HG02938 (cell line): Measurements from ENCODE around the gene TNS3.
A peak's percentile ranks its signal among the peaks of the same experiment; 100 is the strongest.

Source experiments
- ATAC-seq: cut with Tn5 transposase; IDR thresholded peaks from one replicate; pipeline ENCODE4 v1.9.1; 2021; ENCODE audit warnings: mild to moderate bottlenecking, moderate library complexity; ENCODE audit not compliant: unreplicated experiment

The TNS3 gene

DNA sequence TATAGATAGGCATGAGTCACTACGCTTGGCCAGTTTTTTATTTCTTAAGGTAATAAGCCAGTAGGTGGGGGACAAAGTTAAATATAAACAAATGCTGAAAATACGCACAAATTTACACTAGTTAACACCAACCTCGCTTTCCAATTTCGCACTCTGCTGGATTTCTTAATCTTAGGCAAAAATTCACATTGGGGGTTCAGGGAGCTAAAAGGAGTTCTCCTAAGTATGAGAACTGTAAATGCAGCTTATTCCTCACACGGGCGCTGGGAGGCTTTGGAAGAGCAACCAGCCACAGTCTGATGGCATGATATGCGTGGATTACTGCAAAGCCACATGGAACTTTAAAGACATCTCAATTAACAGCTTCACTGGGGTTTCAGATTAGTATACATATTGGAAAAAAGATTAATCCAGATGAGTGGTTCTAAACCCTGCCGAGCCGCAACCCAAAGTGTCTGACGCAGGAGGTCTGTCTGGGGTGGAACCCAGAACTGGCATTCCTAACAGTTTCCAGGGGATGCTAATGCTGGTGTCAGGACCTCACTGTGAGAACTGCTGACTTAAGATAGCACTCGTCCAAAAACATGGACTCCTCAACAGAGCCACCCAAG, 16.2 kb downstream of the TNS3 start:
- ATAC-seq = no peak

DNA sequence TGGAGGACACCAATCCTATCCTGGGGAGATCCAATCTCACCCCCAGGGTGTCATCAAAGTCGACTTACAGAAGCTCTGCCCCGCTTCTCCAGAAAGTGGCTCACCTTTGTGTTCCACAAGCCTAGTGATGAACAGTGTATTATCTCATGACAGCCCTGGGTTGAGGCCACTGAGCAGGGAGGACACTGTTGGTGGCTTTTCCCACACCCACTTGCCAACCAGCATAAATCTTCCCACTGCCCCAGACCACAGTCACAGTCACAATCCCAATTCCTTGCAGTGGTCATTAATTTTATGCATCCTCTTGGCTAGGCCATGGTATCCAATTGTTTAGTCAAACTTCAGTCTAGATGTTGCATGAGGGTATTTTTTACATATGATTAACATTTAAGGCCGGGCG, 18.4 kb downstream of the TNS3 start:
- no peak for ATAC-seq

DNA sequence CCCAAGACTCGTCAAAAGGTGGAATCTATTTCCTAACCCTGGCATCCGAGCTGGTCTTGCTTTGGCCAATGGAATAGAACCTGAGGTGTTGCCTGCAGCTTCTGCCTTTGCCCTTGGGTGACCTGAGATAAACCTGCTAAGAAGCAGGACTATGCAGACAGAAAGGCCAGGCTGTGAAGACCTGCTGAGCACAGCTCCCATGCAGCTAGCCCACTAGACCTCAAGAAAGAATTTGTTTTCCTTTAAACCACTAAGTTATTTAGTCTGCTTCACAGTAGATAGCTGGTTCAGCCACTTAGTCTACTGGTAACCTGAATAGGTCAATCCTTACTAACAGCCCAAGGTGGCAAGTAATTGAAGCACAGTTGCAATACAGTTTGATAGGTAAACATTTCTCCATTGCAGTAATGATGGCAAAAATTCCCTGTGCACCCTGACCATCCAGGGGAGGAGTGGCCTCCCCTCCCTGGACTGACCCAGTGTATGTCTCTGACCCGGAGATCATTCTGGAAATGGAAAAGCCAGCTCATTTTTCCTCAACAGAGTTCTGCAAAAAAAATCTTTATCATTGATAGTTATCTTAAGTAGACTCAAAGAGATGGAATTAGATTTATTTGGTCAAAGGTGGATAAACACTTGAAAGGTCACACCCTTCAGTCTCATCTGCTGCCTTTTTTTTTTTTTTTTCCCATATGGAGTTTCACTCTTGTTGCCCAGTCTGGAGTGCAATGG, 20.0 kb downstream of the TNS3 start:
- ATAC-seq = no peak

DNA sequence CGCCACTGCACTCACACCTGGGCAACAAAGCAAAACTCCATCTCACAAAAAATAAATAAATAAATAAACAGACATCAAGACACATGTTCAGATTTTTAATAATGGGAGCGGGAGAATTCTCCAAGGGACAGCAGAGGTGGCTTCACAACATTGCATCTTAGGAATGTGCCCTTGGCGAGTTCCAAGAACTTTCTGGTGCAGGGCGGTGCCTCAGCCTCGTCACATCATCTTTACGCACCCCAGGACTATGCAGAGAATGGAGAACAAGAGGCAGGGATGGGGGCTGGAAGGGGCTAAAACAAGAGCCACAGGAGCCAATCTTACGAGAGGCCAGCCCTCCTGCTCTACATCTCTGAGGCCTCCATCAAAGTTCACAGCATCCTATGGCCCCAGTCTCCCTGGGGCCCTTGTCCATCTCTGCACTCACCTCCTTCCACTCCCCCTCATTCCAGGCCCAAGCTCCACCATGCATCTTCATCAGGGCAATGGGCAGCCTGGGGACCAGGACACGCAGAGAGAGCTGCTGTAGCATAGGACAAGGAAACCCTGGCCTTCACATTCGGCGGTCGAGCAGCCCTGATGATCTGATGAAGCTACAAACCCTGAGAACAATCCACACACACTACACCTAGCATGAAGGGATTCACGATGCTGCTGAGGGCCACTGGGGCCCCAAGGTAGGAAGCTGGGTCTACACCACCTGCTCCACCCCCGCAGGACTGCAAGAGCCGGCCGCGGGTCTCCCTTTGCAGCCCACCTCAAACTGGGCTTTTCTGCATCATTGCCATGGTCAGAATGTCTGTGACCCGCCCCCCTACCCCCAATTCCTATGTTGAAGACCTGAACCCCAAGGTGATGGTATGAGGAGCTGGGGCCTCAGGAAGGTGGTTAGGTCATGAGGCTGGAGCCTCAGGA, 22.3 kb downstream of the TNS3 start:
- no peak for ATAC-seq

DNA sequence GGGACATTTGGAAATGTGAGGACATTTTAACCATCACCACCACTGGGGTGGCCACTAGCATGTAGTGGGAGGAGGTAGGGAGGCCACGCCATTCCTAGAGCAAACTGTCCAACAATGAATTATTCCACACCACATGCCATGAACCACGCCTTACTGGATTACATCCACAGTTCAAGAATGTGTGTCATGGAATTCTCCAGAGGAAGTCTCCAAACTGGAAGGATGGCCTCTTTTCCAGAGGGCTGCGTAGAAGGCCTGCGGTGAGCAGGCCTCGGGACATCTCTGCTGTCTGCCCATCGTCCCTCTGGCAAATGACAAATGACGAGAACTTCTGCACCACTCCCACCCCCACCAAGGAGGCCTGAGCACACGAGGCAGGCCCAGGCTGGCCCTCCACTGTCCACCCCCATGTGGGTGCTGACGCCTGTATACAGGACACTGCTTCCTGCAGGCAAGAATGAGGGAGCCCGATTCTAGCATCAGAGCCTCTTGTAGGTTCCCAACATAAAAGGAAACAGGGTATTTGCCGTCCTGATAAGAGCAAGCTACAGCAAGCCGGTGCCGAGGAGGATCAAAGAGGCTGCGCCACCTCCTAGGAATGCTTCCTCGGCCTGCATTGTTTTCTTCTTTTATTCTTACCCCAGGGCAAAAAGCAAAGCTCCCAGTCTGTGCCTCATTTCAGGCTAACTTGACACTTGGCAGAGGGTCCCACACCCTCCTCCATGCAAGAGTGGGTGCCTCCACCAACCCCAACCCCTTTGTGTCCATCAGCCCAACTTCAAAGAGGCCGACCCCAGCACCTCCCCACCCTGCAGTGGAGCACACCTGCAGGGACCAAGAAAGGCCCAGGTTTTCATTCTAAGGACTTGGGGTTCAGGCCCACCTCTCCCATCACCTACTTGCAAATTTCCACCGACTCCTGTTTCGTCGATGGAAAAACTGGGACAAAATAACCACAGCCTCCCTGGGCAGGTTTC, 23.9 kb downstream of the TNS3 start:
- ATAC-seq = no peak

DNA sequence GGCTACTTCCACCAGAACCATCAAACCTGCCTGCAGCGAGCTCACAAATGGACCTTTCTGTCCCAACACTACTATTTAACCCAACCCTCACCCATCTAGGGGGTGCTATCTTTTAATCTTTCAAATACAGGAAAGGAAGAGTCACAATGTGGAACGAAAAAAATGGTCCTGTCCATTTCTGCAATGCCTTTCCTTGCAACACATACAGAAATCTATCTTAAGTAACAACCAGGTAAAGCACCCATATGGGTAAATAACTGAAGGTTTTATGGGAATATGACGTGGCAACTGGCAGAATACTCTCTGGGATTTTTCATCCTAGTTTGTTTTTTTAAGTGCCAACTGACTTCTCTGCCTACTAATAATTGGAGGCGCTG, 24.6 kb downstream of the TNS3 start:
- ATAC-seq = no peak

DNA sequence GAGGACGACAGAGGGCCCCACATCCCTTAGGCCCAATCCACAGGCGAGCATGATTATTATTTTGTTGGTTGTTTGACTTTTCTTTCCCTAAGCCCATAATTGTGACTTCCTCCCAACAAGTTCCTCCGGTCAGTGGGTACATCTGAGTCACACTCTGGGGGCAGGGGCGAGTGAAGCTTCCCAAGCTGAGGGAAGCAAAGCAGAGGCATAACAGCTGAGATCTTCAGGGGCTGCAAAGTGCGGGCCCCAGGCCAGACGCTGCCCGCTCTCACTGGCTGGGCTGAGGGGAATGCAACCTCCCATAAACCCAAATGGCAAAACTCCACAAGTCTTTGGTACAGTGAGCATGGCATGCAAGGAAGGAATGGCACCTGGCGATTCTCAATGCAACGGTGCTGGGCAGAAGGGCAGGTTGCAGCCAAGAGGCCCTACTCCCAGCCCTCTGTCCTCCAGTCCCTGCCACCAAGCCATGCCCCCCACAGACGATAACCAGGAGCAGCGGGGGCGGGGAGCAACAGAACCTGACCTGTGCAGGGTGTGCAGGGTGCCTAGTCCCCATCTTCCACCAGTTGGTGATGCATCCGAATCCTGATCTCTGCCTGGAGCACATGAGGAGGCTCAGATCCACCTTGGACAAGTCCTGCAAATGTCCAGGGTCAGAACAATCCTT, 25.3 kb downstream of the TNS3 start:
- no peak for ATAC-seq

DNA sequence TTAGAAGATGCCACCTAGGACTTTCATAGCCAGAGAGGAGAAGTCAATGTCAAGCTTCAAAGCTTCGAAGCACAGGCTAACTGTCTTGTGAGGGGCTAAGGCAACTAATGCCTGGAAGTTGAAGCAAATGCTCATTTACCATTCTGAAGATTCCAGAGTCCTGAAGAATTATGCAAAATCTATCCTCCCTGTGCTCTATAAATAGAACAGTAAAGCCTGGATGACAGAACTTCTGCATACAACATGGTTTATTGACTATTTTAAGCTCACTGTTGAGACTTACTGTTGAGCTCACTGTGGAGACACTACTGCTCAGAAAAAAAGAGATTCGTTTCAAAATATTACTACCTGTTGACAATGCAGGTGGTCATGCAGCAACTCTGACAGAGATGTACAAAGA, 28.6 kb downstream of the TNS3 start:
- no peak for ATAC-seq

DNA sequence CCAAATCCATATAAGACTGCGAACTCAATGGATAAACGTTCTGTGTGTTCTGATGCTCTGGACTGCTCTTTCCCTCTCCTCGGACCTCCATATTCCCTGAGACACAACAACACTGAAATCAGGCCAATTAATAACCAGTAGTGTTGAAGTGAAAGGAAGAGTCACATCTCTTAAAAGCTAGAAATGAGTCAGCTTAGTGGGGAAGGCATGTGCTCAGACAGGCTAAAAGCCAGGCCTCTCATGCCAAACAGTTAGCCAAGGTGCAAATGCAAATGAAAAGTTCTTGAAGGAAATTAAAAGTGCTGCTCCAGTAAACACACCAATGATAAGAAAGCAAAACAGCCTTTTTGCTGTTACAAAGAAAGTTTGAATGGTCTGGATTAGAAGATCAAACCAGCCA, 29.3 kb downstream of the TNS3 start:
- ATAC-seq = peak; percentile 99

DNA sequence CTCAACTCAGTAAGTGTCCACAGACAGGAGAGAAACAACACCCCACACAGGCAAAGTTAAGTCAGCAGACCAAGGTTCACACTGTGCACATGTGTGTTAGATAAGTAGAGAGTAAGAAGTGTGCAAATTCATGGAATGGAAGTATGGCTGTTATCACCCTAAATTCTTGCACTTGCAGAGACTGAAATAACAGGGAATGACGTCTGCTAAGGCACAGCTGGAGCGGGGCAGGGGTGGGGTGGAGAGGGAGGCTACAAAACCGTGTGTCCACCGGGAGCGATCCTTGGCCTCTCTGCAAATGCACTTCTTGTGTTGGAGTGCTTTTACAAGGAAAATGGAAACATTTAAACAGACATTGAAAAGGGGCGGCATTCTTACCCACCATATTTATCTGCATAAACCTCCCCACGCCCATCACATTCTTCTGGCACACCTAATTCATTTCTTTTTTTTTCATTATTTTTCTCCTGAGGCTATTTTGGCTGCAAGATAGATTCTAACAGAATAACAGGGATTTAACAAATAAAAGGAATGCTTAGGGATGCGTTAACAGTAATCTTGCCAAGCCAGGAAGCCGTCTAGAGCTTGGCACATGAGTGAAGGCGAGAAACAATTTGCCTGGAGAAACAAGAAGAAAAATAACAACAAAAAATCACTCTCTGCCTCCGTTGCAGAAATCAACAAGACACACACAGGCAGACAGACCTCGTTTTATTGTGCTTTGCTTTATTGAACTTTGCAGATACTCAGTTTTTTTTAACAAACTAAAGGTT, 30.1 kb downstream of the TNS3 start:
- ATAC-seq = no peak

DNA sequence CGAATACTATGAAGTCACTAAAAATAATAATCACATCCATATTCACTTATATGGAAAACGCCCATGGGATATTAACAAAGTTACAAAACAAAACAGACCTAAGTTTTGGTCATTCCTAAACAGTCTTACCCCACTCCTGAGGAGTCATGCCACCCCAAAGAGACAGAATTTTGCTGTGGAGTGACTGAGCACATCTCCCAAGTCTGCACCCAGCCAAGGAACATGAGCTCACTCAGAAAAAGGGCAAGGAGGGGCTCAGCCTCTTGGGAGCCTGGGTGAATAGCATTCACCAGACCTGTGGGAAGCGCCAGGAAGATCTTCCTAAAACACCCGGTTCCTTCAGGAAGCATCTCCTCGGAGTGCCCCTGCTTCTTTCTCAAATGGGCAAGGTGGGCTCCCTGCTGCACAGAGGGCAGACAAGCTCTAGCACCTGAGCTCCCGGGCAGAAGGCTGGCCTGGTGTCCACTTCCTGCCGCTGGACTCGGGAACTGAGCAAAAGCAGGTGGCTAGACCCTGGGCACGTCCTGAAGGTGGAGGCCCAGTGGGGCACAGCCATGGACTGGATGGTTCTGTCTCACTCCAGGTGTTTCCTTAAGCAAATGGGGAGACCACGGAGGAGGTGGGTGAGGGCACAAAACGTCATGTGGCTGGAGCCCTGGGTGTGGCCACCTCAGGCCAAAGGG, 31.0 kb downstream of the TNS3 start:
- no peak for ATAC-seq

DNA sequence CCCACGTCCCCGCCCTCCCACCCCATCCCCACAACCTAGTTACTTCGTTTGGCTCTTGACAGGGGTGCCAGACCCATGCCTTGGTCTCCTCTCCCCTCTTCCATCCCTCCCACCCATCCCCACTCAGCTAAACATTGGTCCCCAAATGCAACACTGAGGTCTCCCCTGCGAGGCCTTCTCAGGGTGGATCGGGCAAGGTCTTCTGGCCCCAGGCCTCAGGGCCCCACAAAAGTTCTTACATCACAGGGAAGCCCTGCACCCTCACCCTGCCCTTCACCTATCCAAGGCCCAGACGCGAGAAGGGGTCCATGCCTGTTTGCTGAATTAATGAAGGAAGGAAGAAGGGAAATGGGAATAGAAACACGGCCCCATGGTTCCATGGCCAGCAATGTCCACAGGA, 32.0 kb downstream of the TNS3 start:
- ATAC-seq = no peak

DNA sequence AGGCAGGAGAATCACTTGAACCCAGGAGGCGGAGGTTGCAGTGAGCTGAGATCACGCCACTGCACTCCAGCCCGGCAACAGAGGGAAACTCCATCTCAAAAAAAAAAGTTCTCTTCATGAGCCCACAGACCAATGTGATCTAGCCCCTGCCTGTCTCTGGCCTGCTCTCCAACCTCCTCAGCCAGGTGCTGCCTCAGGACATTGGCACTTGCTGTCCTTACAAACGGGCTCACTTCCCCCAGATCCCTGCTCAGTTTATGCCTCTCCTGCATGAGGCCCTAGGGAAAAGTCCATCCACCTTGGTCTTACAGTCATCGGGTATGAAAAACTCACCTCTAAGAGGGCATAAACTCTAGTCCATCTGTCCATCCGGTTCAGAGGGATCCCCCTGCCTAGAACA, 32.5 kb downstream of the TNS3 start:
- no peak for ATAC-seq

DNA sequence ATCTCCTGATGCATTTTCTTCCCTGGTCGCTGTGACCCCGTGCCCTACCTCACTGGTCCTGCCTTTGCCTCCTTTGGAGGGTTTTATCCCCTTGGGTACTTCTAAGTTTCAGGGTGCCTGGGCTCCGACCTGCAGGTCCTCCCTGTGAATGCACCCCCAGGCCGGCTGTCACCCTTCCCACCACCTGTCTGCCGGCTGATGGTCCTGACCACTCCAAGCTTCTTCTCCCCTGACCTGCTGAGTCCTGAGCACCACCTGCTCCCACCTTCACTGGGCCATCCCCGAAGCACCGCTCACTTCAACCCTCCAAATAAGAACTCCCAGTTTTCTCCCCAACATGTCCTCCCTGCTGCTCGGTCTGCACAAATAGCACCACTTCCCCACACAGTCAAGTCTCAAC, 33.4 kb downstream of the TNS3 start:
- ATAC-seq = no peak

DNA sequence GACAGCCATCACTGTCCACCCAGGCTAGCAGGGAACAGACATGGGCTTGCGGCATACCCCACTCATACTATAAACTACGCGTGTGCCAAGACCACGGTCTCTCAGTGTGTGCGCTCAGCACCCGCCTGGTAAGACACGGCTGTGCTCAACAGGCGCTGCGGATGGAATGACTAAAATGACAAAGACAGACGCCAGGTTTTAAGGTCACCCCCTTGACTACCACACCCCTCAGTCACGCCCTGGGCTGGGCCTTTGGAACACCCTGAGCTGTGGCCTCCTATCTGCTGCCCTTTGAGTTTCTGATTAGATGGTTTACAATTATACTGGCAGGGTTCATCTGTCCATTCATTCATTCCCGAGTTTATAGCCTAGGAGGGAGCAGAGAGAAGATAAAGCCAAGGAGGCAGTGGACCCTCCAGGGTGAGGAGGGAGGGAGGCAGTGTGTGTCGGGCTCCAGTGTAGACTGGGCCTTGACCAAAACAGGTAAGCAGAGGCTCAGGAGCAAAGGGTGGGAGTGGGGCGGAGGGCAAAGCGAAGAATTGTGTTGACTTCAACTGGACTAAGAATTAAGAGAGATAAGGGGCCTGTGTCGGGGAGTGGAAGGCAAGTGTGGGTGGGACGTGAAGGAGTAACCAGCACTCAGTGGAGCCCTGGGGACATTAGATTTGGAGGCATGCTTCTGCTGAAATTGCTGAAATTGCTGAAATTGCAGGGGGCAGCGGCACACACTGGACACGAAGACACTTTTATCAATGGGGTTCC, 35.0 kb downstream of the TNS3 start:
- no peak for ATAC-seq

DNA sequence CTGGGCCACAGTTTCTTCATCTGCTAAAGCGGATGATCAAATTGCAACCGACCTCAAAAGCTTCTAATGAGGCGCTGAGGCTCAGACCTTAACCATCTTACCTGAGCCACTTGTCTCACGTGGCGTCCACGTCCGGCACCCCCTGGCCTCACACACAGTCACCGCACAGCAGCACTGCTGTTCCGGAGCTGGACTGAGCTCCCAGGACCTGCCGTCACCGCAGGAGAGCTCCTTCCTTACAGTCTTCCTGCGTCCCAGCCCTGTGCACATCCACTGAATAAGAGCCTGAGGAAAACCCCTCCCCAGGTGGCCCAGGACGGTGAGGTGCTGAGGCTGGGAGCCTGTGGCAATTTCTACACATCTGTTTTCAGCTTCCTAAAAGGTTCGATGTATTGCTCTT, 35.7 kb downstream of the TNS3 start:
- ATAC-seq = no peak

DNA sequence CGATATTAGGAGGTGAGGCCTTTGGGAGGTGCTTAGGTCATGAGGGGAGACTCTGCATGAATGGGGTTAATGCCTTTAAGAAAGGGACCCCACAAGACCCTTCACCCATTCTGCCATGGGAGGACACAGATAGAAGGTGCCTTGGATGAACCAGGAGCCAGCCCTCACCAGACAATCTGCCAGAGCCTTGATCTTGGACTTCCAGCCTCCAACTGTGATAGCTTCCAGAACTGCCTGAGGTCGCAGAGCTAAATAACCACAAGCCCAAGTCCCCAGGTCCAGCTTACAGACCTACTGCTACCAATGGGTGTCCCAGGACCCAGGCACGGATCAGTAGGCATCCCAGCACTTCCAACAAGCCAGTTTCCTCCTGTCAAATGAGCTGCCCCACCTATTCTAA, 37.5 kb downstream of the TNS3 start:
- no peak for ATAC-seq

DNA sequence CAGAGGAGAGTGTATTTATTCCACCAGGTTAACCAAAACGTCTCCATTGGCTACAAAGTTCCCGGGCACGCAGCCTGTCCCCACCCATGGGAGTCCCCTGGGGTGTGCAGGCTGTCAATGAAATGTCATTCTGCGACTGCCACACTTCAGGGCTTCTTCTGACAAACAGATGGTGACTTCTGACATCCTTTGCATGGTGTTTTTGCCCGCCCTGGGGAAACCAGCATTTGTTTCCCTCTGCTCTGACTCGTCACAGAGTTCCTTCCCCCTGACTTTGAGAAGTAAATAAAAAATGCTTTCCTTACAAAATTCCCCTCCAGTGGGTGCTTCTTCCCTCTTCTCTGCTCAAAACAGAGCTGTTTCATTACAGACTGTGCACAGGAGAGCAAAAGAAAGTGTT, 38.2 kb downstream of the TNS3 start:
- no peak for ATAC-seq
